ENCODE results near the gene FNDC7. TPM values are rescaled to one million over a fixed set of nuclear protein-coding genes. Genes with fewer than 3 reads are reported as not detected.

The FNDC7 gene
- total and polyA plus RNA-seq, 2 donors (not counting 3 experiments of a cell fraction or from before 2014, with no cell fraction given), result not detected

- peak; percentile 31 for DNase-seq (ENCODE audit: low read depth, low spot score)
- Histone ChIP-seq H3K9me3 (replicated peaks; ENCODE audit: control insufficient read depth, insufficient read depth, low read length) (no peaks in the 10 kb centered on the region), H3K4me1 (ENCODE audit: control insufficient read depth, extremely low read depth, insufficient read depth, low read length) (peaks cover 23% of the 10 kb centered on the region), H3K4me2 (ENCODE audit: insufficient read depth, low read length) (peak overlapping the region; percentile 99), H3K79me2 (ENCODE audit: control insufficient read depth, insufficient read depth, low read length) (peaks cover 53% of the 10 kb centered on the region), H3K27me3 (ENCODE audit: control insufficient read depth in 2 of 2, insufficient read depth in 2 of 2, low read length in 2 of 2) (no peaks in the 10 kb centered on the region), H4K20me1 (replicated peaks; ENCODE audit: control insufficient read depth, extremely low read depth, insufficient read depth, low read length) (peaks cover 4% of the 10 kb centered on the region), H3K27ac (ENCODE audit: insufficient read depth, low read depth, low read length) (peak overlapping the region; percentile 94), H3K36me3 (ENCODE audit: control insufficient read depth in 2 of 2, extremely low read depth in 1 of 2, insufficient read depth in 2 of 2, low read length in 2 of 2) (peaks cover 3 to 25% of the 10 kb centered on the region in 2 experiments), H2AFZ (ENCODE audit: low read depth, low read length) (peak overlapping the region; percentile 96), H3K4me3 (replicated peaks in 1 of 3; ENCODE audit: insufficient read depth in 1 of 3, low read depth in 1 of 3, low read length in 3 of 3) (peak overlapping the region; percentile 83 to 94 (median 89)), H3K9ac (replicated peaks; ENCODE audit: extremely low read depth, insufficient read depth, low read length) (peak overlapping the region; percentile 94), H3K9me1 (replicated peaks; ENCODE audit: control insufficient read depth, extremely low read depth, insufficient read depth, low read length) (no peaks in the 10 kb centered on the region)
- peak; percentile 62 for FAIRE-seq
- dilution Hi-C loops (cut with MboI; ENCODE audit: extremely low pct_ligation_motif_present, low sequenced_read_pairs) (no loop called here), intact Hi-C loops (cut with micrococcal nuclease) (loop anchor here (1.0 to 5.0 kb wide), 10 partner anchors 12 to 493 kb away; partner anchors contain the start of genes GPSM2, HENMT1 and SLC25A24)
- no TSS peak for BruUV-seq (replicated peaks)
- POLR2A ChIA-PET, result interaction anchor here (0.7 to 1.5 kb wide), 7 partner anchors 9 to 407 kb away, joined by 3 to 11 read pairs (median 4); no protein-coding TSS in a partner anchor
- CTCF ChIA-PET, result interaction anchor here (0.7 to 1.8 kb wide), 12 partner anchors 12 to 420 kb away, joined by 3 to 13 read pairs (median 5); partner anchors contain the start of genes EEIG2, HENMT1 and STXBP3
- peak in 1 of 2 donors; percentile 19 for TF ChIP-seq CTCF (IDR thresholded peaks at IDR 0.05; ENCODE audit: extremely low read depth in 1 of 2, insufficient read depth in 1 of 2, low read depth in 1 of 2, low read length in 2 of 2)
- TF ChIP-seq MAX (IDR thresholded peaks at IDR 0.05; ENCODE audit: insufficient read depth, insufficient read length), result no peak
These were observed 19.7 kb upstream of the FNDC7 start for GRCh38 chr1:108692724-108693655.
